Activated CD4-positive, alpha-beta T cell treated with anti-CD3 and anti-CD28 coated beads, Interleukin-2, amount 50 U/mL, for 48 hours (primary cell): ENCODE measurements around the gene KCNT2.
"Not testable (repeated sequence)": the region's sequence is repeated elsewhere in the genome, so short reads cannot be mapped to it uniquely, and the experiment has no call there.

ENCODE experiments used
- DNase-seq, 2 experiments: peaks; one replicate each; pipeline ENCODE4 v3.0.0-alpha.2; 2020

Gene KCNT2

GRCh38 chr1:196608390-196609369 lies at the start of gene KCNT2:
TSS of gene KCNT2 (minus strand) at chr1:196608440. CDS start at chr1:196608309, 131 bp downstream.
- DNase-seq, result peak; percentile 6 to 8

DNA sequence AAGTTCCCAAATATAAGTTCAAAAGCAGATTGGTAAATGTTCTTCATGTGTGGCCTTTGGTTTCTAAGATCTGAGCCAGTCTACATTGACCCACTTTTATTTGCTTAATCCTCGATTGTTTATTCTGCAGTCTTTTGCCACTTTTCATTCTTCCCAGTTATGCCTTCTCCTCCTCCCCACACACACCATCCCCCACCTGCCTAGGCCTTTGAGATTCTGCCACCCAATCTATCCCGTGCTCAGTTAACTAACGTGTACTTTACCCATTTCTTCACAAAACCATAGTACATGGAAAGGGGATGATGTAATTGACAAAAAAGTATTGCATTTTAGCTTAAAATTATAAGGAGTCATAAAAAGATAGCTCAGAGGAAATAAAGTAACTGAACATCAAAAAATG lies 47.3 kb upstream of the KCNT2 start:
- DNase-seq, result no peak

DNA sequence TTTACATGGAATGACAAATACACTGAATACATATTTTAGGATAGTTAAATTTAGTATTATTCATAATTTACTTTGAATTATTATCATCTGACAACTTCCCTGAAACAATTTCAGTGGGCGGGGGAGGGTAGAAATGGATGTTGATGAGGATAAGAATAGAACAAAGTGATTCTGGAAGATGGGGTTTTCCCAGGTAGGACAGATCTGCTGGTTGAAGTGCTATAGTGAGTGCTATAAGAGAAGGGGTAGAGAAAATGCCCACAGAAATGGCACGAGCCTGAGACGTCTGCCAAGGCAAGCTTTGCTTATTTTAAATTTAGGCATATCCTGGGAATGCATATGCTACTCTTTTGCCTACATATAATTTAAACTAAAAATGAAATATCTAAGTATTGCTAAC lies 46.8 kb upstream of the KCNT2 start:
- DNase-seq, result no peak

DNA sequence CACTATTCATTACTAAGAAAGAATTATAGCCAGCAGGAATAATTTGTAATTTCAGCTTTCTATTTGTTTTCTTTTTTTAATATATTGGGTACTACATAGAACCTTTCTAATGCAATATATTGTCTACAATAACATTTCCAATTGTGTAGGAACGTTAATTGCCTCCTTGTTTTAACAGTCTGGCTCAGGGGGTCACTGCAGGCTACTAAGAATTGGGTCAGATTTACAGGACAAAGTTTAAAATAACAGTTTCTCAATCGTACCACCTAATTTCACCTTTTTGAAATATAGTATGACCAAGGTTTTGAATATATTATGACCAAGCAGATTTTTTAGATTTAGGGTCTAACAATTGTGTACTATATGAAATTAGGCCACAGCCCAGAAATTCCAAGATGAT lies 46.0 kb upstream of the KCNT2 start:
- DNase-seq, result no peak

- DNase-seq, result no peak
Measured at GRCh38 chr1:196651637-196652215, 43.5 kb upstream of the KCNT2 start, which contains the start of gene CFH. TSS of gene CFH (plus strand) at chr1:196652043. CDS start at chr1:196652118, 75 bp downstream.

DNA sequence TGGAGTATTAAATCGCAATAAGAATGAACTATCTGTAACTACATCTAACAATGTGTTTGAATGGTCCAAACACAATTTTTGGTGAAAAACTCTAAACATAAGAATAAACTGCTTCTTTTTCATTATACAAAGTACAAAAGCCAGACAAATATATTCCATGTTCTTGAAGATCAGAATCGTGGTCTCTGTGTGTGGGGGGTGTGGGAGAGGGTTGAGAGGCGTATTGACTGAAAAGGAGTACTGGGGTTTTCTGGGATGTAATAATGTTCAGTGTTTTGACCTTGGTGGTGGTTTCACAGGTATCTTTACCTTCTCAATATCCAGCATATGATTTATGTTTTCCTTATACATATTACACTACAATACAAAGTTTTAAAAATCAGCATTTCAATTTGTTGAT lies 42.8 kb upstream of the KCNT2 start:
- DNase-seq, result no peak

DNA sequence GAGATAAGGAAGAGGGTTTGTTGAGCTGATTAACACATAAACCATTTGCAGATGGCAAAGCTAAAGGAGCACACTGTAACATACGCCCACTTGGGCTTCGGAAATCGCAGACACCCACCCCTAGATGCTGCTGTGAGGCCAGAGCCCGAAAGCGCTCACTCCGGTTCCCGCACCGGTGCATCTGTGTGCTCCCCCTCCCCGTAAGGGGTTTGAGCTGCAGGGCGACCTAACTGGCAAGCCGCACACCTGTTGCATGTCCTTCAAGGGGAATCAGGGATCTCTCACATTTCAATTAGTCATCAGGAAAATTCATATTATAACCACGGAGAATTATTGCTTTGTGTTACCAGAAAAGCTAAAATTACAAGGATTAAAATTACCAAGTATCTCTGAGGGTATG lies 42.2 kb upstream of the KCNT2 start:
- DNase-seq, result no peak

GRCh38 chr1:196649990-196650389 lies 41.8 kb upstream of the KCNT2 start:
- no peak for DNase-seq

DNA sequence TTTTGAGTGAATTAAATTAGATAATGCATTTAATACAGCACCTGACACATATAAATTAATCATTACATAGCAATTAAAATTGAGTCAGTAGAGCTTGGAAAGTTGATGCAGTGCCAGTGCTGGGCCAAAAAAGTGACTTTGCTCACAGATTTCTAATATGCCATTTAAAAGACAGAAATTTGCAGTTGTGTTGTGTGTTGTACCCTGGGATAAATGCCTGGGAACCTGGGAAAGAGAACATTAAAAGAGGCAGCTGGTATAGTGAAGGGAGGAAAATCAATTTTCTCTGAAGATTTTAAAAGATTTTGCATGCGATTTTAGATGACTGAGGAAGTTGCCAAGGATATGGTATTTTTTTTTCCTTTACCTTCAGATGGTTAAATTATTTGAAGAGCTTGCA lies 32.7 kb upstream of the KCNT2 start:
- DNase-seq, result no peak

DNA sequence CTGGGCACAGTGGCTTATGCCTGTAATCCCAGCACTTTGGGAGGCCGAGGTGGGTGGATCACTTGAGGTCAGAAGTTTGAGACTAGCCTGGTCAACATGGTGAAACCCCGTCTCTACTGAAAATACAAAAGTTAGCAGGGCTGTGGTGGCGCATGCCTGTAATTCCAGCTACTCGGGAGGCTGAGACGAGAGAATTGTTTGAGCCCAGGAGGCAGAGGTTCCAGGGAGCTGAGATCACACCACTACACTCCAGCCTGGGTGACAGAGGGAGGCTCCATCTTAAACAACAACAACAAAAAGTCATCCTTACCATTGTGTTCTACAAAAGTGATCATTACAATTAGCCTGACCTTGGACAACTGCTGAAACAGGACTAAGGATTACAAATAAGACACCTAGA lies 31.1 kb upstream of the KCNT2 start:
- not testable (repeated sequence) for DNase-seq

- no peak for DNase-seq
Measured at GRCh38 chr1:196638466-196638865, 30.2 kb upstream of the KCNT2 start.

GRCh38 chr1:196637606-196638005 lies 29.4 kb upstream of the KCNT2 start:
- no peak for DNase-seq

DNA sequence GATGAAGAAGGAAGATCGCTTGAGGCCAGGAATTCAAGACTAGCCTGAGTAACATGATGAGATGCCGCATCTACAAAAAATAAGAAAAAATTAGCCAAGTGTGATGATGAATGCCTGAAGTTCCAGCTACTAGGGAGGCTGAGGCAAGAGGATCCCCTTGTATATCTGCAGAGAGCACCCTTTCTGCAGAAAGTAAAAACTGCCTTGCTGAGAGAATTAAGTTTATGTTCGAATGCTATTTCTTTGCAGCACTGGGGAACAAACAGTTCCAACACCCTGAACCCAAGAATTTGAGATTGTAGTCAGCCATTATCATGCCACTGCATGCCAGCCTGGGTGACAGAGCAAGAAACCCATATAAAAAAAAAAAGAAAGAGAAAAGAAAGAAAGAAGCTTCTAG lies 20.6 kb upstream of the KCNT2 start:
- DNase-seq, result no peak

DNA sequence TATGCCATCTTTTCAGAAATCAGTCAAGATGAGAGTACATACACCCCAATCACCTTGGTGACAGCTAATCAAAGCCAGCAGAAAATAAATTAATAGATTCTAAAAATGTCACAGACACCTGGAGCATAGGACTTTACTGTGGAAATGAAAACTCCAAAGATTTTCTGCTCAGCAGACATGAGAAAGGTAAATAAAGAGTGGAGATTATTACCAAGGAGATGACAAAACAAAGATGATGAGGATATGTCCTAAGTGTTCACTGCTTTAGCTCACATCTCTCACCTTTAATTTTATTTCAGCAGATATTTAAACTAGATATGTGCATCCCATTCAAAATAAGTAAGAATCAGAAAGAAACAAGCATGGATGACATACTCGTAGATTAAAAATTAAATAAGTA lies 14.8 kb upstream of the KCNT2 start:
- no peak for DNase-seq

- DNase-seq, result no peak
Measured at GRCh38 chr1:196619721-196620120, 11.5 kb upstream of the KCNT2 start.

DNA sequence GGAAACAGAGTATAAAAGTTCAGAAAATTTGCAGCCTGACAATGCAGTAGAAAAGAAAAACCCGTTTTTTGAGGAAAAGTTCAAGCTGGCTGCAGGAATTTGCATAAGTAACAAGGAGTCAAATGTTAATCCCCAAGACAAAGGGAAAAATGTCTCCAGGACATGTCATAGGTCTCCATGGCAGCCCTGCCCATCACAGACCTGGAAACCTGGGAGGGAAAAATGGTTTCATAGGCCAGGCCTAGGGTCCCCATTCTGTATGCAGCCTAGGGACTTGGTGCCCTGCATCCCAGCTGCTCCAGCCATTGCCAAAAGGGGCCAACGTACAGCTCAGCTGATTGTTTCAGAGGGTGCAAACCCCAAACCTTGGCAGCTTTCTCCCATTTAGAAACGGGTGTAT lies 3.6 kb upstream of the KCNT2 start:
- no peak for DNase-seq

DNA sequence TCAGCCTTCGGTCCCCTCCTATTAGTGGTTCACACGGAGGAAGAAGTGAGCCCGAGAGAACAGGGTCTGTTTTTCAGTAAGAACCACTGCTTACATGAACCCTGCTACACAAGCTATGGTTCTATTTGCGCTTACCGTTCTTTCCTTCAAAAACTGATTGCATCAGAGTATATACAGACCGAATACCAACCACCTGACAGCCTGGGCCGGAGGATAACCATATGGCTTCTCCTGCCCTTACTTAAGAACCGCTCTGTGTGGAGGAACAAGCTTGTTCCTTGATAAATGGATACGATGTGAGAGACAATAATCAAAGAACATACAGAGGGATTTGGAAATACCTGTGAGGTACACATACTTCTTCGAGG lies 1.1 kb upstream of the KCNT2 start:
- no peak for DNase-seq

- DNase-seq, result no peak
Measured at GRCh38 chr1:196607981-196608380, 259 bp downstream of the KCNT2 start.

DNA sequence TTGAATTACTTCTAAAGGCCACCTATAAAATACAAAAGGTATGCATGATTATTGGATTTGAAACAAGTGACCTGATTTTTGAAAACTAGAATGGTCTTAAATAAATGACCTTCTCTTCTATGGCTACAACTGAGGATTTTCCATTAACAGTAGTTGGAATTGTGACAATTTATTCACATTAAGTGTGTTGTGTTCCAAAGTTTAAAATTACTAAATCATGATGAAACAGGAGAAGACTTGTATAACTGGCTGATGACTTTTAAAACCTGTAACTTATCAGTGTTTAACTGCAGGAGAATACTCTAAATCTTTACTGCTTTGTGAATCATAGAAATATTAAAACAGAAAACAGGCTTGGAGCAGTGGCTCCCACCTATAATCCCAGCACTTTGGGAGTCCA lies 4.6 kb downstream of the KCNT2 start:
- DNase-seq, result no peak

GRCh38 chr1:196598942-196599748 lies 9.1 kb downstream of the KCNT2 start:
- no peak for DNase-seq

GRCh38 chr1:196594700-196595099 lies 13.5 kb downstream of the KCNT2 start:
- DNase-seq, result no peak

DNA sequence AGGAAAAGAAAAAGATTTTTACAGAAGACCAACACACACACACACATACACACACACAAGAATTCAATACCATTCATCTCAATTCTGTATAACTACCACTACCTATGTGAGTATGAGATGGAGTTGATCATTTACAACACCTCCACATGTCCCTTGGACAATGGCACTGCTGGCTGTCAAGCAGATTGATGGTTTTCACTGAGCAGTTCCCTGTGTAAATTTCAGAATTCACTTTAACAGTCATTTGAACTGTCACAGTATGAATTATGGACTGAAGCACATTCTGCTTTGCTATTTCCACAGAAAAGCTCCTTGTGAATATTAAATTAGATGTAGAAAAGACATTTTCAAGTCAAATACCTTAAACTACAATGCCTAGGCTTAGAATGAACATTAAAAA lies 14.3 kb downstream of the KCNT2 start:
- no peak for DNase-seq

DNA sequence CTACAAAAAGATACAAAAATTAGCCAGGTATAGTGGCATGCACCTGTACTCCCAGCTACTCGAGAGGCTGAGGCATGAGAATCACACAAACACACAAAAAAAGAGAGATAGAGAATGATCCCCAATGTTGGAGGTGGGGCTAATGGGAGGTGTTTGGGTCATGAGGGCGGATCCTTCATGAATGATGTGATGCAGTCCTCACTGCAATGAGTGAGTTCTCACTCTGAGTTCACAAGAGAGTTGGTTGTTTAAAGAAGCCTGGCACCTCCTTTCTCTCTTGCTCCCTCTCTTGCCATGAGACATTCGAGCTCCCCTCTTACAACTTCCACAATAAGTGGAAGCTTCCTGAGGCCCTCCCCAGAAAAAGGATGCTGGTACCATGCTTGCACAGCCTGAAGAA lies 17.3 kb downstream of the KCNT2 start:
- no peak for DNase-seq
